ENCODE data around the gene CHKA.

The CHKA gene

GRCh38 chr11:68121067-68121899, at the start of gene CHKA:
Gene CHKA (minus strand): TSS chr11:68121388. CDS start chr11:68121177, 211 bp downstream.
- H3K27ac Mint-ChIP-seq: peak within 1 kb of the TSS; percentile 90
- peak within 1 kb of the TSS; percentile 89 for H3K4me3 Mint-ChIP-seq
- peaks cover 22% of the 10 kb centered on the region for H3K4me1 Mint-ChIP-seq (ENCODE audit: low read depth)
- H3K27me3 Mint-ChIP-seq: no peaks in the 10 kb centered on the region
- peaks cover 10% of the 10 kb centered on the region for H3K36me3 Mint-ChIP-seq (ENCODE audit: low read depth)
- H3K9me3 Mint-ChIP-seq: no peaks in the 10 kb centered on the region

- H3K9me3 Mint-ChIP-seq: no peaks in the 10 kb centered on the region
- peaks cover 44% of the 10 kb centered on the region for H3K36me3 Mint-ChIP-seq (ENCODE audit: low read depth)
- no peak overlapping the region for H3K27ac Mint-ChIP-seq
- H3K4me3 Mint-ChIP-seq: no peak overlapping the region
- H3K4me1 Mint-ChIP-seq (ENCODE audit: low read depth): no peaks in the 10 kb centered on the region
- H3K27me3 Mint-ChIP-seq: no peaks in the 10 kb centered on the region
Measured at GRCh38 chr11:68169442-68169841, 48.3 kb upstream of the CHKA start.

GRCh38 chr11:68168694-68169093, 47.5 kb upstream of the CHKA start:
- H3K36me3 Mint-ChIP-seq (ENCODE audit: low read depth): peaks cover 44% of the 10 kb centered on the region
- H3K27ac Mint-ChIP-seq: no peak overlapping the region
- H3K4me1 Mint-ChIP-seq (ENCODE audit: low read depth): no peaks in the 10 kb centered on the region
- H3K27me3 Mint-ChIP-seq: no peaks in the 10 kb centered on the region
- H3K9me3 Mint-ChIP-seq: no peaks in the 10 kb centered on the region
- no peak overlapping the region for H3K4me3 Mint-ChIP-seq

- Mint-ChIP-seq H3K9me3 (no peaks in the 10 kb centered on the region), H3K4me1 (ENCODE audit: low read depth) (no peaks in the 10 kb centered on the region), H3K4me3 (no peak overlapping the region), H3K27me3 (no peaks in the 10 kb centered on the region), H3K36me3 (ENCODE audit: low read depth) (peaks cover 37% of the 10 kb centered on the region), H3K27ac (no peak overlapping the region)
Measured at GRCh38 chr11:68167474-68167873, 46.3 kb upstream of the CHKA start.

- Mint-ChIP-seq H3K36me3 (ENCODE audit: low read depth) (peaks cover 37% of the 10 kb centered on the region), H3K9me3 (no peaks in the 10 kb centered on the region), H3K27ac (no peak overlapping the region), H3K4me3 (no peak overlapping the region), H3K4me1 (ENCODE audit: low read depth) (no peaks in the 10 kb centered on the region), H3K27me3 (no peaks in the 10 kb centered on the region)
Measured at GRCh38 chr11:68166969-68167368, 45.8 kb upstream of the CHKA start.

GRCh38 chr11:68165601-68166000, 44.4 kb upstream of the CHKA start:
- Mint-ChIP-seq H3K27ac (no peak overlapping the region), H3K4me1 (ENCODE audit: low read depth) (no peaks in the 10 kb centered on the region), H3K4me3 (no peak overlapping the region), H3K9me3 (no peaks in the 10 kb centered on the region), H3K27me3 (no peaks in the 10 kb centered on the region), H3K36me3 (ENCODE audit: low read depth) (peaks cover 34% of the 10 kb centered on the region)

GRCh38 chr11:68164437-68164836, 43.2 kb upstream of the CHKA start:
- H3K4me1 Mint-ChIP-seq (ENCODE audit: low read depth): no peaks in the 10 kb centered on the region
- no peaks in the 10 kb centered on the region for H3K27me3 Mint-ChIP-seq
- no peak overlapping the region for H3K27ac Mint-ChIP-seq
- H3K36me3 Mint-ChIP-seq (ENCODE audit: low read depth): peaks cover 31% of the 10 kb centered on the region
- H3K4me3 Mint-ChIP-seq: no peak overlapping the region
- no peaks in the 10 kb centered on the region for H3K9me3 Mint-ChIP-seq

- H3K9me3 Mint-ChIP-seq: no peaks in the 10 kb centered on the region
- H3K27ac Mint-ChIP-seq: no peak overlapping the region
- peaks cover 27% of the 10 kb centered on the region for H3K36me3 Mint-ChIP-seq (ENCODE audit: low read depth)
- H3K4me1 Mint-ChIP-seq (ENCODE audit: low read depth): no peaks in the 10 kb centered on the region
- H3K4me3 Mint-ChIP-seq: no peak overlapping the region
- H3K27me3 Mint-ChIP-seq: no peaks in the 10 kb centered on the region
Measured at GRCh38 chr11:68163691-68164090, 42.5 kb upstream of the CHKA start.

- no peaks in the 10 kb centered on the region for H3K27me3 Mint-ChIP-seq
- H3K4me3 Mint-ChIP-seq: no peak overlapping the region
- no peak overlapping the region for H3K27ac Mint-ChIP-seq
- H3K4me1 Mint-ChIP-seq (ENCODE audit: low read depth): no peaks in the 10 kb centered on the region
- peaks cover 18% of the 10 kb centered on the region for H3K36me3 Mint-ChIP-seq (ENCODE audit: low read depth)
- no peaks in the 10 kb centered on the region for H3K9me3 Mint-ChIP-seq
Measured at GRCh38 chr11:68160100-68160695, 39.0 kb upstream of the CHKA start.

- Mint-ChIP-seq H3K27ac (no peak overlapping the region), H3K9me3 (no peaks in the 10 kb centered on the region), H3K36me3 (ENCODE audit: low read depth) (peaks cover 18% of the 10 kb centered on the region), H3K27me3 (no peaks in the 10 kb centered on the region), H3K4me1 (ENCODE audit: low read depth) (no peaks in the 10 kb centered on the region), H3K4me3 (no peak overlapping the region)
Measured at GRCh38 chr11:68159665-68160064, 38.5 kb upstream of the CHKA start.

- no peaks in the 10 kb centered on the region for H3K4me1 Mint-ChIP-seq (ENCODE audit: low read depth)
- no peaks in the 10 kb centered on the region for H3K9me3 Mint-ChIP-seq
- H3K27me3 Mint-ChIP-seq: no peaks in the 10 kb centered on the region
- H3K36me3 Mint-ChIP-seq (ENCODE audit: low read depth): peaks cover 17% of the 10 kb centered on the region
- H3K27ac Mint-ChIP-seq: no peak overlapping the region
- no peak overlapping the region for H3K4me3 Mint-ChIP-seq
Measured at GRCh38 chr11:68159161-68159560, 38.0 kb upstream of the CHKA start.

GRCh38 chr11:68158580-68158979, 37.4 kb upstream of the CHKA start:
- no peaks in the 10 kb centered on the region for H3K4me1 Mint-ChIP-seq (ENCODE audit: low read depth)
- no peaks in the 10 kb centered on the region for H3K9me3 Mint-ChIP-seq
- H3K27me3 Mint-ChIP-seq: no peaks in the 10 kb centered on the region
- H3K27ac Mint-ChIP-seq: no peak overlapping the region
- H3K4me3 Mint-ChIP-seq: no peak overlapping the region
- peaks cover 14% of the 10 kb centered on the region for H3K36me3 Mint-ChIP-seq (ENCODE audit: low read depth)

- H3K4me1 Mint-ChIP-seq (ENCODE audit: low read depth): no peaks in the 10 kb centered on the region
- H3K27ac Mint-ChIP-seq: no peak overlapping the region
- H3K27me3 Mint-ChIP-seq: no peaks in the 10 kb centered on the region
- H3K4me3 Mint-ChIP-seq: no peak overlapping the region
- peaks cover 6% of the 10 kb centered on the region for H3K36me3 Mint-ChIP-seq (ENCODE audit: low read depth)
- H3K9me3 Mint-ChIP-seq: no peaks in the 10 kb centered on the region
Measured at GRCh38 chr11:68153742-68154141, 32.6 kb upstream of the CHKA start.

GRCh38 chr11:68150037-68150436, 28.8 kb upstream of the CHKA start:
- H3K27ac Mint-ChIP-seq: no peak overlapping the region
- no peaks in the 10 kb centered on the region for H3K36me3 Mint-ChIP-seq (ENCODE audit: low read depth)
- peaks cover under 1% of the 10 kb centered on the region for H3K4me1 Mint-ChIP-seq (ENCODE audit: low read depth)
- no peak overlapping the region for H3K4me3 Mint-ChIP-seq
- no peaks in the 10 kb centered on the region for H3K27me3 Mint-ChIP-seq
- no peaks in the 10 kb centered on the region for H3K9me3 Mint-ChIP-seq

GRCh38 chr11:68149417-68149816, 28.2 kb upstream of the CHKA start:
- H3K27ac Mint-ChIP-seq: no peak overlapping the region
- no peaks in the 10 kb centered on the region for H3K27me3 Mint-ChIP-seq
- no peak overlapping the region for H3K4me3 Mint-ChIP-seq
- no peaks in the 10 kb centered on the region for H3K9me3 Mint-ChIP-seq
- H3K4me1 Mint-ChIP-seq (ENCODE audit: low read depth): peaks cover 4% of the 10 kb centered on the region
- H3K36me3 Mint-ChIP-seq (ENCODE audit: low read depth): no peaks in the 10 kb centered on the region

- Mint-ChIP-seq H3K27ac (no peak overlapping the region), H3K27me3 (no peaks in the 10 kb centered on the region), H3K4me1 (ENCODE audit: low read depth) (peaks cover 4% of the 10 kb centered on the region), H3K36me3 (ENCODE audit: low read depth) (no peaks in the 10 kb centered on the region), H3K4me3 (no peak overlapping the region), H3K9me3 (no peaks in the 10 kb centered on the region)
Measured at GRCh38 chr11:68148879-68149278, 27.7 kb upstream of the CHKA start.

Data from stimulated activated naive CD8-positive, alpha-beta T cell treated with anti-CD3 and anti-CD28 coated beads, Interleukin-15, Interleukin-2, amounts not matched to agents 100 ng/mL and 50 ng/mL, for 24 hours (primary cell).